H1 (cell line): ENCODE results near the gene SMLR1. TPM values are rescaled to one million over a fixed set of nuclear protein-coding genes. Genes with fewer than 3 reads are reported as not detected.

ENCODE experiments used
- CTCF ChIA-PET: fragments of 300-600 bp; sonication (Branson Sonifier 250); formaldehyde crosslinking; loops from one replicate; lab custom pipeline; 2021; ENCODE audit not compliant: partially characterized antibody; lab: Charles Lee
- POLR2A ChIA-PET: fragments of 300-600 bp; sonication (Branson Sonifier 250); formaldehyde crosslinking; loops from one replicate; lab custom pipeline; 2021; ENCODE audit warnings: inconsistent platforms; ENCODE audit not compliant: partially characterized antibody; lab: Charles Lee
- DNase-seq, 2 experiments: peaks; one replicate each; pipeline versions ENCODE4 v3.0.0 to v3.0.0-alpha.2; 2010 to 2022; ENCODE audit warnings: low spot score in 2 of 2, low read depth in 1 of 2, mixed read lengths in 1 of 2
- FAIRE-seq: peaks from 2 replicates; lab custom pipeline; 2011; peaks lifted over from hg19 to GRCh38; lab: Jason Lieb, UNC
- H2AFZ ChIP-seq: 2 replicates; pipeline ENCODE4 v1.8.1; 2012; ENCODE audit warnings: low read length, inconsistent platforms
- H2AK5ac ChIP-seq: 2 replicates; pipeline ENCODE4 v1.6.1; 2013; ENCODE audit warnings: low read depth, low read length
- H2BK120ac ChIP-seq: replicated peaks from 2 replicates; pipeline ENCODE3; 2013; ENCODE audit warnings: low read depth, low read length, inconsistent platforms
- H2BK12ac ChIP-seq: 2 replicates; pipeline ENCODE4 v1.6.1; 2013; ENCODE audit warnings: low read depth, low read length
- H2BK15ac ChIP-seq: 2 replicates; pipeline ENCODE4 v1.6.1; 2013; ENCODE audit warnings: low read length
- H2BK20ac ChIP-seq: 2 replicates; pipeline ENCODE4 v1.6.1; 2013; ENCODE audit warnings: low read length
- H2BK5ac ChIP-seq: 2 replicates; pipeline ENCODE4 v1.6.1; 2013; ENCODE audit warnings: low read depth, low read length
- H3K14ac ChIP-seq: 2 replicates; pipeline ENCODE4 v1.6.1; 2013; ENCODE audit warnings: inconsistent platforms; ENCODE audit not compliant: insufficient read length
- H3K18ac ChIP-seq: 2 replicates; pipeline ENCODE4 v1.6.1; 2013; ENCODE audit warnings: low read length; ENCODE audit errors: extremely low read depth
- H3K23ac ChIP-seq: 2 replicates; pipeline ENCODE4 v1.6.1; 2013; ENCODE audit warnings: inconsistent platforms; ENCODE audit not compliant: insufficient read length
- H3K23me2 ChIP-seq: 2 replicates; pipeline ENCODE4 v1.6.1; 2013; ENCODE audit warnings: low read depth, low read length
- H3K27ac ChIP-seq: 2 replicates; pipeline ENCODE4 v1.6.1; 2011; ENCODE audit warnings: low read depth, low read length, inconsistent platforms
- H3K27me3 ChIP-seq, 4 experiments: replicated peaks in 1 of 4; 1 replicate in 1 of 4; 2 replicates in 3 of 4; pipeline versions ENCODE4 v1.6.1 to v1.8.1; 2011 to 2013; ENCODE audit warnings: low read length in 3 of 4, mild to moderate bottlenecking in 3 of 4, inconsistent platforms in 2 of 4, mixed read lengths in 2 of 4, moderate library complexity in 1 of 4; ENCODE audit not compliant: control insufficient read depth in 3 of 4, insufficient read depth in 3 of 4; ENCODE audit errors: extremely low read depth in 1 of 4
- H3K36me3 ChIP-seq, 4 experiments: 2 replicates each; pipeline versions ENCODE4 v1.6.1 to v1.8.1; 2011 to 2013; ENCODE audit warnings: mild to moderate bottlenecking in 4 of 4, low read length in 3 of 4, moderate library complexity in 2 of 4, control low read depth in 1 of 4, inconsistent platforms in 1 of 4; ENCODE audit not compliant: insufficient read depth in 4 of 4, control insufficient read depth in 2 of 4
- H3K4ac ChIP-seq: replicated peaks from 2 replicates; pipeline ENCODE3; 2013; ENCODE audit warnings: low read length, low read depth, mixed read lengths, inconsistent platforms; ENCODE audit not compliant: insufficient read length
- H3K4me1 ChIP-seq, 4 experiments: replicated peaks in 1 of 4; 1 replicate in 1 of 4; 2 replicates in 3 of 4; pipeline versions ENCODE4 v1.6.1 to v1.8.1; 2011 to 2013; ENCODE audit warnings: low read length in 3 of 4, inconsistent platforms in 2 of 4, mixed read lengths in 1 of 4; ENCODE audit not compliant: insufficient read depth in 4 of 4, control insufficient read depth in 3 of 4
- H3K4me2 ChIP-seq, 2 experiments: 2 replicates each; pipeline versions ENCODE4 v1.6.1 to v1.8.1; 2011 to 2013; ENCODE audit warnings: low read depth in 2 of 2, low read length in 2 of 2, control low read depth in 1 of 2, inconsistent platforms in 1 of 2, mild to moderate bottlenecking in 1 of 2; ENCODE audit not compliant: insufficient read depth in 1 of 2
- H3K4me3 ChIP-seq, 4 experiments: fragments of 200-600, 300-600 bp in 1 of 4; sonication (generic), shearing (Covaris generic), sonication (Bioruptor Twin) in 1 of 4; 2 replicates each; pipeline versions ENCODE4 v1.5.1 to v1.8.1; 2011 to 2016; ENCODE audit warnings: low read length in 4 of 4, low read depth in 3 of 4, control low read depth in 2 of 4, inconsistent platforms in 2 of 4, mild to moderate bottlenecking in 2 of 4, mixed read lengths in 1 of 4, moderate library complexity in 1 of 4; ENCODE audit not compliant: insufficient read depth in 2 of 4; ENCODE audit errors: extremely low read depth in 1 of 4
- H3K56ac ChIP-seq: replicated peaks from 2 replicates; pipeline ENCODE3; 2013; ENCODE audit warnings: low read depth, mild to moderate bottlenecking, mixed read lengths, low read length, inconsistent platforms; ENCODE audit not compliant: insufficient read length
- H3K79me1 ChIP-seq: 2 replicates; pipeline ENCODE4 v1.6.1; 2013; ENCODE audit warnings: low read depth, low read length, control low read depth
- H3K79me2 ChIP-seq, 2 experiments: 2 replicates each; pipeline versions ENCODE4 v1.6.1 to v1.8.1; 2012 to 2013; ENCODE audit warnings: low read length in 2 of 2, mild to moderate bottlenecking in 2 of 2, inconsistent platforms in 1 of 2; ENCODE audit not compliant: insufficient read depth in 2 of 2, control insufficient read depth in 1 of 2
- H3K9ac ChIP-seq, 4 experiments: replicated peaks in 1 of 4; 1 replicate in 1 of 4; 2 replicates in 3 of 4; pipeline versions ENCODE4 v1.6.1 to v1.8.1; 2011 to 2013; ENCODE audit warnings: low read depth in 3 of 4, low read length in 3 of 4, control low read depth in 2 of 4, mild to moderate bottlenecking in 2 of 4, moderate library complexity in 2 of 4, inconsistent platforms in 1 of 4; ENCODE audit errors: extremely low read depth in 1 of 4
- H3K9me3 ChIP-seq, 2 experiments: 2 replicates each; pipeline versions ENCODE4 v1.6.1 to v1.8.1; 2012 to 2013; ENCODE audit warnings: mild to moderate bottlenecking in 2 of 2, moderate library complexity in 2 of 2, control low read depth in 1 of 2, inconsistent platforms in 1 of 2, low read depth in 1 of 2, low read length in 1 of 2, mixed read lengths in 1 of 2; ENCODE audit not compliant: insufficient read depth in 2 of 2
- H4K20me1 ChIP-seq, 2 experiments: replicated peaks in 1 of 2; 2 replicates each; pipeline versions ENCODE3 to v1.8.1; 2011 to 2013; ENCODE audit warnings: inconsistent platforms in 2 of 2, low read length in 2 of 2, mild to moderate bottlenecking in 1 of 2; ENCODE audit not compliant: insufficient read depth in 2 of 2, control insufficient read depth in 1 of 2
- H4K5ac ChIP-seq: 2 replicates; pipeline ENCODE4 v1.6.1; 2013; ENCODE audit warnings: low read length, low read depth, mixed read lengths, inconsistent platforms; ENCODE audit not compliant: insufficient read length
- H4K8ac ChIP-seq: 2 replicates; pipeline ENCODE4 v1.8.0; 2013; ENCODE audit warnings: mild to moderate bottlenecking, moderate library complexity, low read length, inconsistent platforms; ENCODE audit not compliant: insufficient read depth; ENCODE audit errors: extremely low read depth
- H4K91ac ChIP-seq: replicated peaks from 2 replicates; pipeline ENCODE3; 2013; ENCODE audit warnings: low read length, mixed read lengths, inconsistent platforms; ENCODE audit not compliant: insufficient read length
- BACH1 ChIP-seq: IDR thresholded peaks from 2 replicates; pipeline ENCODE4 v1.6.1; 2012; ENCODE audit warnings: low read length, improper control_type of control experiment
- CEBPB ChIP-seq: IDR thresholded peaks from 2 replicates; pipeline ENCODE4 v1.6.1; 2012; ENCODE audit warnings: low read depth, low read length
- EZH2 ChIP-seq: fragments of 200-600 bp; sonication (generic); IDR thresholded peaks from 2 replicates; pipeline ENCODE4 v1.7.1; 2012; ENCODE audit warnings: low read depth, mild to moderate bottlenecking, moderate library complexity, low read length, inconsistent platforms; ENCODE audit not compliant: severe bottlenecking
- POU5F1 ChIP-seq: IDR thresholded peaks from 2 replicates; pipeline ENCODE4 v1.6.1; 2011; ENCODE audit warnings: low read depth, mild to moderate bottlenecking, low read length, moderate library complexity
- RFX5 ChIP-seq: IDR thresholded peaks from 2 replicates; pipeline ENCODE4 v1.6.1; 2011; ENCODE audit warnings: low read depth, low read length, improper control_type of control experiment, borderline replicate concordance
- SAP30 ChIP-seq: fragments of 300-600 bp; sonication (generic); IDR thresholded peaks from 2 replicates; pipeline ENCODE4 v1.7.1; 2012; ENCODE audit warnings: low read length, moderate library complexity, mild to moderate bottlenecking, inconsistent platforms; ENCODE audit not compliant: insufficient read depth, insufficient replicate concordance
- SRF ChIP-seq: IDR thresholded peaks from 2 replicates; pipeline ENCODE4 v1.6.1; 2011; ENCODE audit warnings: mild to moderate bottlenecking, low read depth, low read length, moderate library complexity
- TBP ChIP-seq: IDR thresholded peaks from 2 replicates; pipeline ENCODE4 v1.6.1; 2011; ENCODE audit warnings: low read depth, low read length, improper control_type of control experiment
- TCF12 ChIP-seq: IDR thresholded peaks from 2 replicates; pipeline ENCODE4 v1.6.1; 2011; ENCODE audit warnings: low read depth, mild to moderate bottlenecking, low read length
- TEAD4 ChIP-seq: IDR thresholded peaks from 2 replicates; pipeline ENCODE4 v1.6.1; 2012; ENCODE audit warnings: low read depth, low read length, inconsistent platforms, mixed read lengths
- WGBS, 2 experiments: shearing (Covaris generic) in 1 of 2; methylation state at CpG; one replicate each; pipeline versions ENCODE4 v1.1.6 to v1.1.7; 2013 to 2015; ENCODE audit warnings: low lambda C conversion rate in 2 of 2, mixed read lengths in 2 of 2, inconsistent platforms in 1 of 2, low coverage in 1 of 2, missing lambda C conversion rate in 1 of 2; ENCODE audit not compliant: insufficient replicate concordance in 2 of 2, insufficient coverage in 1 of 2, insufficient read length in 1 of 2; ENCODE audit errors: extremely low coverage in 1 of 2, missing lambda C conversion rate in 1 of 2; 5-methylcytosine and 5-hydroxymethylcytosine counted together
- polyA plus RNA-seq, 7 experiments: library from polyadenylated mRNA; depleted of rRNA in 3 of 7; stranded (reverse) in 5 of 7; unstranded in 2 of 7; fragments of >200 nt in 5 of 7; fragments of 200-250 nt in 2 of 7; gene quantifications; 1 replicate in 5 of 7; 2 replicates in 1 of 7; 4 replicates in 1 of 7; pipeline versions ENCODE4 v1.2.1 to v1.2.3, GENCODE V29; 2011 to 2013; ENCODE audit warnings: missing spikeins in 2 of 7, mixed read lengths in 2 of 7
- total RNA-seq: library from RNA; stranded (reverse); fragmentation: NEBNext Ultra II Directional; extraction: Animal tissue kit (Norgen Biotek cat#: 25700); gene quantifications from 2 replicates; pipeline ENCODE4 v1.2.1, GENCODE V29; 2021
- TF ChIP-seq, protein P1 (sequence below): IDR thresholded peaks from 2 replicates; pipeline ENCODE4 v1.6.1; 2012; ENCODE audit warnings: low read length, inconsistent platforms
- TF ChIP-seq, protein P2 (sequence below): IDR thresholded peaks from 2 replicates; pipeline ENCODE4 v1.6.1; 2011; ENCODE audit warnings: low read length, improper control_type of control experiment

SMLR1 gene
- total and polyA plus RNA-seq, 2 of the 8 experiments (the other 6 are each of a cell fraction or from before 2014, with no cell fraction given) = not detected

DNA sequence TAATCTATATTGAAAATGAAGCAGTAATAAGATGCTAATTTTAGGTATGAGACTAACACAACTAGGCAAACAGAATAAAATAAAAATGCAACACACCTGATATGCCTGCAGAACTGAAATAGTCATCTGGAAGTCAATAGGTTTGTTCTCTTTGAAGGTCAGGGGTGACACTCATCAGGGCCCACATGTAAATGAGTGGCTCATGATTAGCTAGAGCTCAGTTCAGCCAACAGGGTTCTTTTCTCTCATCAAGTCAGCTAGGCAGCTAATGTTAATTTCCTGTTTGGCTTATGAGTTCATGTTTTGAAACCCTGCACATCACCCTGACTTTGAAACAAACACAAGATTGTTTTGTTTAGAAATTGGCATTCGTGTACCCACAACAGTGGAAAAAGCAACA lies 23.8 kb downstream of the SMLR1 start:
- no peak for FAIRE-seq
- ChIA-PET POLR2A (no interaction called here), CTCF (interaction anchor here (1.1 to 1.5 kb wide), 3 partner anchors 8 to 266 kb away, joined by 3 to 8 read pairs (median 4); no protein-coding TSS in a partner anchor)
- no peak overlapping the region for H2BK20ac ChIP-seq
- no peak overlapping the region for H4K5ac ChIP-seq
- H2BK5ac ChIP-seq = no peak overlapping the region
- H3K27me3 ChIP-seq = no peaks in the 10 kb centered on the region
- no peaks in the 10 kb centered on the region for H3K79me1 ChIP-seq
- H3K79me2 ChIP-seq = no peaks in the 10 kb centered on the region
- 73% methylated on average over 1 of the region's 1 CpG; no CpG with 5 or more reads in 1 of the 2 experiments for WGBS, 2 experiments
- no peak overlapping the region for H3K4me3 ChIP-seq
- no peak for DNase-seq
- H4K8ac ChIP-seq = no peak overlapping the region
- H3K23me2 ChIP-seq = no peaks in the 10 kb centered on the region; the same call in 1 of the 2 replicates
- no peaks in the 10 kb centered on the region for H4K20me1 ChIP-seq
- no peak overlapping the region for H3K56ac ChIP-seq
- no peak overlapping the region for H3K9ac ChIP-seq
- H3K9me3 ChIP-seq = no peaks in the 10 kb centered on the region
- no peak overlapping the region for H3K4me2 ChIP-seq
- peaks cover 0 to 2% (median 0%) of the 10 kb centered on the region in 4 experiments; a peak in 4 of 8 replicates for H3K36me3 ChIP-seq
- no peak overlapping the region for H3K18ac ChIP-seq
- H3K4me1 ChIP-seq = peaks cover 0 to 13% (median 4%) of the 10 kb centered on the region in 4 experiments; a peak in 5 of 7 replicates
- H2BK12ac ChIP-seq = no peak overlapping the region
- no peak overlapping the region for H3K14ac ChIP-seq
- no peak overlapping the region for H2AFZ ChIP-seq
- H3K27ac ChIP-seq = no peak overlapping the region
- H4K91ac ChIP-seq = no peak overlapping the region
- no peak overlapping the region for H2AK5ac ChIP-seq
- H3K4ac ChIP-seq = no peak overlapping the region
- H2BK15ac ChIP-seq = no peak overlapping the region
- H2BK120ac ChIP-seq = no peak overlapping the region
- H3K23ac ChIP-seq = no peak overlapping the region
- TF ChIP-seq SRF (no peak), BACH1 (no peak), RFX5 (no peak), CEBPB (no peak), POU5F1 (no peak), TEAD4 (no peak), EZH2 (no peak), TBP (no peak), SAP30 (no peak), TCF12 (no peak)
- TF ChIP-seq, protein P1, sequence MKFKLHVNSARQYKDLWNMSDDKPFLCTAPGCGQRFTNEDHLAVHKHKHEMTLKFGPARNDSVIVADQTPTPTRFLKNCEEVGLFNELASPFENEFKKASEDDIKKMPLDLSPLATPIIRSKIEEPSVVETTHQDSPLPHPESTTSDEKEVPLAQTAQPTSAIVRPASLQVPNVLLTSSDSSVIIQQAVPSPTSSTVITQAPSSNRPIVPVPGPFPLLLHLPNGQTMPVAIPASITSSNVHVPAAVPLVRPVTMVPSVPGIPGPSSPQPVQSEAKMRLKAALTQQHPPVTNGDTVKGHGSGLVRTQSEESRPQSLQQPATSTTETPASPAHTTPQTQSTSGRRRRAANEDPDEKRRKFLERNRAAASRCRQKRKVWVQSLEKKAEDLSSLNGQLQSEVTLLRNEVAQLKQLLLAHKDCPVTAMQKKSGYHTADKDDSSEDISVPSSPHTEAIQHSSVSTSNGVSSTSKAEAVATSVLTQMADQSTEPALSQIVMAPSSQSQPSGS = no peak
- TF ChIP-seq, protein P2, sequence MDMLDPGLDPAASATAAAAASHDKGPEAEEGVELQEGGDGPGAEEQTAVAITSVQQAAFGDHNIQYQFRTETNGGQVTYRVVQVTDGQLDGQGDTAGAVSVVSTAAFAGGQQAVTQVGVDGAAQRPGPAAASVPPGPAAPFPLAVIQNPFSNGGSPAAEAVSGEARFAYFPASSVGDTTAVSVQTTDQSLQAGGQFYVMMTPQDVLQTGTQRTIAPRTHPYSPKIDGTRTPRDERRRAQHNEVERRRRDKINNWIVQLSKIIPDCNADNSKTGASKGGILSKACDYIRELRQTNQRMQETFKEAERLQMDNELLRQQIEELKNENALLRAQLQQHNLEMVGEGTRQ = no peak
